NK-92 (cell line): ENCODE data around the gene CASK.

Experiments
- DNase-seq: peaks from one replicate; lab custom pipeline; 2025; ENCODE audit not compliant: unreplicated experiment; lab: John Stamatoyannopoulos, UW

The CASK gene

DNA sequence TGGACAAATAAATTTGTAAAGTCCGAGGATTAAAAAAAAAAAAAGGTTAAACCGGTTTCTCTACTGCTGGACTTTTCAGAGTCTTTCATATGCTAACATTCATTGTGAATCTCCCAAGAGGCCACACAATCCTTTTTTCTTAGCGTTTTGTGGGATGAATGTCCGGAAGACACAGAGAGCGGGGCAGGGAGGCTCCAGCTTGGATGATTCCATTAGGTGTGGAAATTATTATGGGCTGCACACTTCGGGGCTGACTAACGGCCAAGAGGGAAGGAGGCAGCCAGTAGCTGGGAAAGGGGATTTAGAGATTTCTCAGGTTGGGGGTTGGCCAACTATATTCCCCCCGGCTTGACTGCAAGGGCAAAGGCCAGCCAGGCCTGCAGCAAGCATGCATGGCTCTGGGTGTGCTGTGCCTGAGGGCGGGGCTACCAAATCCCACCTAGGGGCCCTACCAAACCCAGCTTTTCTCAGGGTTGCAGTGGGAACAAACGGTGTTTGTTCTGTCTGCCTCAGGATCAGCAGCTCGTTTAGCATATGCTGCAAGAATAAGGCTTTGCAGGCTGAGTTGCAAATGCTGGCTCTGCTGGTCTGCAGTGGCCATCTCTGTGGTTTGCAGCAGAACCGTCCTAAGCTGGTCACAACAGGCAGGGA, 447.6 kb downstream of the CASK start:
- no peak for DNase-seq

DNA sequence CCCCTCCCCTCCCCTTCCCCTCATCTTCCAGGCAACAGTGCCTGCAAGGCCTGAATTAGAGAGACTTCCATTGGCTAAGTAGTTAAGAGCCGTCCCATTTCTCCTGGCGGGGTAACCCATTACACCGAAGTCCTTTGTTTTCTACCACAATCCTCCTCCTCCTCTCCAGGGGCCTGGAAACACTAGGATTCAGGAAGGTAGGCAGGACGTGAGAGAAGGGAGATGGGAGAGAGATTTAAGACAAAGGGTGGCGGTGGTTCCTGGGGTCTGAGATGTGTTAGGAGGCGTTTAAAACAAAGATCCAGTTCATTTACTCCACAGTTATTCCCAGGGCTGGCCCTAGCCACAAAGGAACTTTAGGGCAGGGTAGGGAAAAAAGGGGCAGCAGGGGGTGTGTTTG, 448.2 kb downstream of the CASK start:
- DNase-seq: no peak

- DNase-seq: no peak
These were observed 448.6 kb downstream of the CASK start for GRCh38 chrX:41474726-41475100.

GRCh38 chrX:41473936-41474725, 449.2 kb downstream of the CASK start:
- no peak for DNase-seq

- DNase-seq: no peak
These were observed 451.0 kb downstream of the CASK start for GRCh38 chrX:41472231-41472815.

- DNase-seq: no peak
These were observed 451.6 kb downstream of the CASK start for GRCh38 chrX:41471786-41472185.

- DNase-seq: no peak
These were observed 452.6 kb downstream of the CASK start for GRCh38 chrX:41470706-41471105.

- DNase-seq: no peak
These were observed 454.6 kb downstream of the CASK start for GRCh38 chrX:41468647-41469323.
